A673 (cell line): ENCODE data around the gene SLC7A8. TPM values are rescaled to one million over a fixed set of nuclear protein-coding genes. Genes with fewer than 3 reads are reported as not detected.

Source experiments
- BruUV-seq: library from RNA; stranded (reverse); fragments of 400-500 nt; replicated peaks from 2 replicates; lab custom pipeline; 2021; lab: Mats Ljungman, UMichigan
- CTCF ChIA-PET: fragments of 300-600 bp; sonication (Branson Sonifier 250); formaldehyde crosslinking; loops from one replicate; lab custom pipeline; 2022; ENCODE audit warnings: antibody characterized with exemption; lab: Charles Lee
- POLR2A ChIA-PET: fragments of 300-600 bp; sonication (Branson Sonifier 250); formaldehyde crosslinking; loops from one replicate; lab custom pipeline; 2022; ENCODE audit warnings: antibody characterized with exemption; ENCODE audit not compliant: low non-redundant PET; lab: Charles Lee
- DNase-seq: peaks from one replicate; pipeline ENCODE4 v3.0.0-alpha.2; 2015; ENCODE audit warnings: low spot score
- H3K27ac ChIP-seq: fragments of 200-600 bp; sonication (generic); 2 replicates; pipeline ENCODE4 v1.5.1; 2016; ENCODE audit warnings: mixed run types, low read depth, mild to moderate bottlenecking, mixed read lengths, antibody characterized with exemption, low read length; ENCODE audit not compliant: poor library complexity, severe bottlenecking
- H3K27me3 ChIP-seq: fragments of 200-600 bp; sonication (generic); replicated peaks from 2 replicates; pipeline ENCODE4 v1.6.1; 2017; ENCODE audit warnings: mixed run types, low read depth, mild to moderate bottlenecking, mixed read lengths, antibody characterized with exemption, low read length; ENCODE audit not compliant: insufficient read depth, poor library complexity
- H3K36me3 ChIP-seq: fragments of 200-600 bp; sonication (generic); 2 replicates; pipeline ENCODE4 v1.6.1; 2016; ENCODE audit warnings: mixed run types, mild to moderate bottlenecking, mixed read lengths, antibody characterized with exemption, low read length; ENCODE audit not compliant: insufficient read depth, poor library complexity, severe bottlenecking
- H3K4me1 ChIP-seq: fragments of 200-600 bp; sonication (generic); 2 replicates; pipeline ENCODE4 v1.6.1; 2017; ENCODE audit warnings: mixed run types, mild to moderate bottlenecking, mixed read lengths, antibody characterized with exemption, low read length; ENCODE audit not compliant: insufficient read depth, poor library complexity, severe bottlenecking
- H3K4me3 ChIP-seq: fragments of 200-600 bp; sonication (generic); 2 replicates; pipeline ENCODE4 v1.5.1; 2016; ENCODE audit warnings: low read depth, mixed run types, mild to moderate bottlenecking, mixed read lengths, low read length; ENCODE audit not compliant: poor library complexity, severe bottlenecking
- H3K9me3 ChIP-seq: fragments of 200-600 bp; sonication (generic); 2 replicates; pipeline ENCODE4 v1.6.1; 2016; ENCODE audit warnings: mixed run types, low read depth, mild to moderate bottlenecking, mixed read lengths, antibody characterized with exemption, low read length; ENCODE audit not compliant: poor library complexity, severe bottlenecking
- CTCF ChIP-seq: fragments of 300-800, 200-600 bp; sonication (generic); conservative IDR thresholded peaks from 2 replicates; pipeline ENCODE4 v1.5.1; 2017; ENCODE audit warnings: low read depth, mild to moderate bottlenecking, antibody characterized with exemption, low read length, moderate library complexity, mixed read lengths
- EZH2 ChIP-seq: fragments of 200-600 bp; sonication (generic); IDR thresholded peaks from 2 replicates; pipeline ENCODE4 v1.6.1; 2017; ENCODE audit warnings: borderline replicate concordance, low read depth, mild to moderate bottlenecking, mixed read lengths, antibody characterized with exemption, low read length; ENCODE audit not compliant: poor library complexity, severe bottlenecking
- intact Hi-C: fragments of 100-400 bp; cut with micrococcal nuclease; formaldehyde crosslinking; loops from one replicate; pipeline ENCODE4 v1.10.0; 2022; ENCODE audit not compliant: unreplicated experiment
- total RNA-seq: library from RNA; stranded (reverse); gene quantifications from 2 replicates; pipeline ENCODE4 v1.2.3, GENCODE V29; 2021

Gene SLC7A8
- total RNA-seq, 1 experiment from 2014 or later = 18.3 TPM

- no peaks in the 10 kb centered on the region for H3K36me3 ChIP-seq
- no peaks in the 10 kb centered on the region for H3K4me1 ChIP-seq
- DNase-seq = no peak
- no peaks in the 10 kb centered on the region for H3K27me3 ChIP-seq
- CTCF ChIA-PET = no interaction called here
- POLR2A ChIA-PET = no interaction called here
- H3K27ac ChIP-seq = no peak overlapping the region
- TF ChIP-seq CTCF (no peak), EZH2 (no peak)
- H3K4me3 ChIP-seq = no peak overlapping the region
- no peaks in the 10 kb centered on the region for H3K9me3 ChIP-seq
- intact Hi-C loops = no loop called here
- BruUV-seq = no TSS peak
These were observed 52.6 kb downstream of the SLC7A8 start for GRCh38 chr14:23130871-23131270.

- TF ChIP-seq EZH2 (no peak), CTCF (no peak)
- intact Hi-C loops = loop anchor here (10.0 kb wide), 1 partner anchor 165 kb away; no protein-coding TSS in a partner anchor
- no peak for DNase-seq
- ChIA-PET POLR2A (no interaction called here), CTCF (interaction anchor here (0.5 to 0.8 kb wide), 2 partner anchors 9 to 159 kb away, joined by 3 to 5 read pairs; no protein-coding TSS in a partner anchor)
- Histone ChIP-seq H3K9me3 (no peaks in the 10 kb centered on the region), H3K4me1 (peaks cover 4% of the 10 kb centered on the region), H3K4me3 (no peak overlapping the region), H3K27ac (no peak overlapping the region), H3K36me3 (no peaks in the 10 kb centered on the region), H3K27me3 (no peaks in the 10 kb centered on the region)
- BruUV-seq = no TSS peak
These were observed 53.6 kb downstream of the SLC7A8 start for GRCh38 chr14:23129759-23130316.

GRCh38 chr14:23128969-23129758 is 54.3 kb downstream of the SLC7A8 start:
- no TSS peak for BruUV-seq
- intact Hi-C loops = loop anchor here (10.0 kb wide), 1 partner anchor 166 kb away; no protein-coding TSS in a partner anchor
- Histone ChIP-seq H3K36me3 (no peaks in the 10 kb centered on the region), H3K9me3 (no peaks in the 10 kb centered on the region), H3K4me1 (peaks cover 10% of the 10 kb centered on the region), H3K27ac (no peak overlapping the region), H3K27me3 (no peaks in the 10 kb centered on the region), H3K4me3 (no peak overlapping the region)
- CTCF ChIA-PET = interaction anchor here (0.8 kb wide), 1 partner anchor 8 kb away, joined by 5 read pairs; no protein-coding TSS in a partner anchor
- POLR2A ChIA-PET = no interaction called here
- TF ChIP-seq EZH2 (no peak), CTCF (no peak)
- DNase-seq = no peak
